K562 (cell line): Measurements from ENCODE around the gene SLC6A9. TPM values are rescaled to one million over a fixed set of nuclear protein-coding genes. Genes with fewer than 3 reads are reported as not detected.

Source experiments
- ATAC-seq: fragments of 200-7000 bp; cut with Tn5 transposase; 3 replicates; pipeline ENCODE4 v1.9.1; 2020; ENCODE audit warnings: moderate library complexity
- BruUV-seq: library from RNA; stranded (reverse); fragments of 400-500 nt; replicated peaks from 2 replicates; lab custom pipeline; 2021; lab: Mats Ljungman, UMichigan
- CTCF ChIA-PET: fragments of 300-600 bp; formaldehyde crosslinking; extraction: SDS; loops from one replicate; lab custom pipeline; 2021; ENCODE audit warnings: low intra/inter-chr PET ratio; lab: Yijun Ruan, JAX
- POLR2A ChIA-PET: fragments of 300-600, 350-650 bp; sonication (Branson Sonifier 250); formaldehyde crosslinking; extraction: SDS; loops from one replicate; lab custom pipeline; 2021; ENCODE audit warnings: antibody characterized with exemption, inconsistent platforms; lab: Yijun Ruan, JAX
- DNase-seq, 4 experiments: peaks; one replicate each; pipeline versions ENCODE4 v3.0.0 to v3.0.0-alpha.2; 2011 to 2018; ENCODE audit warnings: low spot score in 3 of 4, mixed read lengths in 3 of 4; ENCODE audit errors: extremely low read depth in 1 of 4
- FAIRE-seq: peaks from 2 replicates; lab custom pipeline; 2011; peaks lifted over from hg19 to GRCh38; lab: Jason Lieb, UNC
- H2AFZ ChIP-seq: 2 replicates; pipeline ENCODE4 v1.6.0; 2011; ENCODE audit warnings: low read depth, low read length, control low read depth, inconsistent platforms
- H3K27ac ChIP-seq: fragments of 200-600 bp; 3 replicates; pipeline ENCODE4 v1.8.0; 2011; ENCODE audit warnings: low read depth, mild to moderate bottlenecking, control low read depth, inconsistent platforms, low read length, moderate library complexity, mixed read lengths; ENCODE audit errors: extremely low read depth
- H3K27me3 ChIP-seq, 2 experiments: fragments of 300-600 bp in 1 of 2; 2 replicates in 1 of 2; 3 replicates in 1 of 2; pipeline versions ENCODE4 v1.6.0 to v1.8.0; 2011; ENCODE audit warnings: inconsistent platforms in 2 of 2, low read length in 2 of 2, mild to moderate bottlenecking in 1 of 2, mixed read lengths in 1 of 2, moderate library complexity in 1 of 2; ENCODE audit not compliant: control insufficient read depth in 2 of 2, insufficient read depth in 2 of 2
- H3K36me3 ChIP-seq: fragments of 300-600 bp; 3 replicates; pipeline ENCODE4 v1.8.0; 2011; ENCODE audit warnings: mild to moderate bottlenecking, low read length, inconsistent platforms; ENCODE audit not compliant: control insufficient read depth, insufficient read depth
- H3K4me1 ChIP-seq, 2 experiments: fragments of 200-600 bp in 1 of 2; replicated peaks in 1 of 2; 2 replicates in 1 of 2; 3 replicates in 1 of 2; pipeline versions ENCODE4 v1.5.1 to v1.8.0; 2011; ENCODE audit warnings: inconsistent platforms in 2 of 2, low read length in 2 of 2, mild to moderate bottlenecking in 1 of 2, mixed read lengths in 1 of 2, moderate library complexity in 1 of 2; ENCODE audit not compliant: control insufficient read depth in 2 of 2, insufficient read depth in 2 of 2
- H3K4me2 ChIP-seq: 2 replicates; pipeline ENCODE4 v1.6.1; 2011; ENCODE audit warnings: low read length, control low read depth, inconsistent platforms, mixed read lengths; ENCODE audit not compliant: insufficient read depth
- H3K4me3 ChIP-seq: fragments of 200-600 bp; sonication (generic), shearing (Covaris generic); 2 replicates; pipeline ENCODE4 v1.5.1; 2016; ENCODE audit warnings: control low read depth, inconsistent platforms
- H3K79me2 ChIP-seq: fragments of 200-600 bp; 3 replicates; pipeline ENCODE4 v1.8.0; 2011; ENCODE audit warnings: low read length, inconsistent platforms; ENCODE audit not compliant: control insufficient read depth, insufficient read depth
- H3K9ac ChIP-seq, 2 experiments: 2 replicates each; pipeline versions ENCODE4 v1.6.0 to v1.6.1; 2011; ENCODE audit warnings: low read depth in 2 of 2, low read length in 2 of 2, control low read depth in 1 of 2, inconsistent platforms in 1 of 2, mild to moderate bottlenecking in 1 of 2, mixed read lengths in 1 of 2; ENCODE audit not compliant: insufficient read depth in 1 of 2
- H3K9me1 ChIP-seq: one replicate; pipeline ENCODE4 v1.6.0; 2011; ENCODE audit warnings: inconsistent platforms, mild to moderate bottlenecking, low read length, moderate library complexity; ENCODE audit not compliant: control insufficient read depth, insufficient read depth
- H3K9me3 ChIP-seq: replicated peaks from 2 replicates; pipeline ENCODE4 v1.5.1; 2011; ENCODE audit warnings: low read depth, low read length, inconsistent platforms; ENCODE audit not compliant: control insufficient read depth, insufficient read depth
- H4K20me1 ChIP-seq: replicated peaks from 2 replicates; pipeline ENCODE4 v1.6.1; 2011; ENCODE audit warnings: low read length, inconsistent platforms, mixed read lengths; ENCODE audit not compliant: control insufficient read depth, insufficient read depth
- BDP1 ChIP-seq: IDR thresholded peaks from 3 replicates; pipeline ENCODE4 v1.6.1; 2011; ENCODE audit not compliant: insufficient read length, insufficient read depth
- FOXA1 ChIP-seq: fragments of 450-650 bp; IDR thresholded peaks from 2 replicates; pipeline ENCODE4 v1.6.1; 2016; ENCODE audit warnings: mild to moderate bottlenecking, borderline replicate concordance
- HEY1 ChIP-seq: fragments of 250-450 bp; sonication (Bioruptor Pico); IDR thresholded peaks from 2 replicates; pipeline ENCODE4 v1.5.0; 2020; ENCODE audit warnings: mild to moderate bottlenecking, moderate library complexity, borderline replicate concordance
- ILF3 ChIP-seq: fragments of 450-650 bp; IDR thresholded peaks from 2 replicates; pipeline ENCODE4 v1.6.1; 2018; ENCODE audit warnings: antibody characterized with exemption, mild to moderate bottlenecking, moderate library complexity, borderline replicate concordance
- MCM7 ChIP-seq, 2 experiments: fragments of 450-650 bp; IDR thresholded peaks; 2 replicates each; pipeline ENCODE4 v1.6.1; 2016 to 2018
- NONO ChIP-seq, 2 experiments: fragments of 200-400 bp in 1 of 2; fragments of 450-650 bp in 1 of 2; formaldehyde crosslinking in 1 of 2; IDR thresholded peaks; 2 replicates each; pipeline ENCODE4 v1.6.1; 2017; ENCODE audit warnings: low read depth in 2 of 2, mild to moderate bottlenecking in 2 of 2, moderate library complexity in 2 of 2, low read length in 1 of 2
- POLR2G ChIP-seq: fragments of 200-400 bp; formaldehyde crosslinking; IDR thresholded peaks from 2 replicates; pipeline ENCODE4 v1.6.1; 2017; ENCODE audit warnings: low read depth, mild to moderate bottlenecking, antibody characterized with exemption, low read length, moderate library complexity
- POLR3A ChIP-seq: IDR thresholded peaks from 2 replicates; pipeline ENCODE4 v1.6.1; 2011; ENCODE audit warnings: borderline replicate concordance, mild to moderate bottlenecking, moderate library complexity; ENCODE audit not compliant: insufficient read length, insufficient read depth; ENCODE audit errors: extremely low read depth
- PYGO2 ChIP-seq: fragments of 450-650 bp; IDR thresholded peaks from 2 replicates; pipeline ENCODE4 v1.6.1; 2016; ENCODE audit warnings: mild to moderate bottlenecking, missing genetic modification characterization, moderate library complexity, missing compliant biosample characterization
- RFX1 ChIP-seq: fragments of 450-650 bp; IDR thresholded peaks from 2 replicates; pipeline ENCODE4 v1.6.1; 2016; ENCODE audit warnings: mild to moderate bottlenecking, moderate library complexity
- SRSF1 ChIP-seq: fragments of 200-400 bp; formaldehyde crosslinking; IDR thresholded peaks from 2 replicates; pipeline ENCODE4 v1.6.1; 2017; ENCODE audit warnings: mild to moderate bottlenecking, low read depth, low read length, moderate library complexity
- TFAM ChIP-seq: fragments of 250-450 bp; sonication (Bioruptor Pico); conservative IDR thresholded peaks from 2 replicates; pipeline ENCODE4 v1.5.0; 2021; ENCODE audit warnings: mild to moderate bottlenecking, moderate library complexity
- TRIM28 ChIP-seq: fragments of 450-650 bp; IDR thresholded peaks from 2 replicates; pipeline ENCODE4 v1.6.1; 2017
- ZNF282 ChIP-seq: sonication (generic); formaldehyde crosslinking; IDR thresholded peaks from 2 replicates; pipeline ENCODE4 v1.8.1; 2023; ENCODE audit warnings: missing genetic modification reagents
- ZNF384 ChIP-seq: IDR thresholded peaks from 2 replicates; pipeline ENCODE4 v1.6.1; 2012; ENCODE audit warnings: low read depth, low read length, improper control_type of control experiment
- ZNF444 ChIP-seq: fragments of 250-450 bp; sonication (Bioruptor Pico); IDR thresholded peaks from 2 replicates; pipeline ENCODE4 v1.4.0; 2020; ENCODE audit warnings: mild to moderate bottlenecking, moderate library complexity
- ZNF584 ChIP-seq: fragments of 200-800 bp; sonication (Bioruptor generic); IDR thresholded peaks from 2 replicates; pipeline ENCODE4 v1.6.1; 2016; ENCODE audit warnings: low read depth, mild to moderate bottlenecking, missing genetic modification characterization, missing compliant biosample characterization
- ZNF780A ChIP-seq: fragments of 250-450 bp; sonication (Bioruptor Pico); IDR thresholded peaks from 2 replicates; pipeline ENCODE4 v1.5.0; 2021; ENCODE audit warnings: mild to moderate bottlenecking
- WGBS: fragments of 100-300 bp; shearing (Covaris generic); methylation state at CpG from one replicate; pipeline ENCODE4 v1.1.6; 2016; ENCODE audit warnings: low coverage, mixed read lengths; ENCODE audit not compliant: insufficient coverage; ENCODE audit errors: missing lambda C conversion rate; 5-methylcytosine and 5-hydroxymethylcytosine counted together
- in situ Hi-C: fragments of 300-500 bp; cut with MboI; formaldehyde crosslinking; loops from 4 replicates; pipeline ENCODE4 v1.15.0; 2018; ENCODE audit warnings: inconsistent platforms, mixed read lengths
- intact Hi-C: fragments of 100-400 bp; cut with micrococcal nuclease; formaldehyde crosslinking; loops from 2 replicates; pipeline ENCODE4 v1.14.2; 2022
- polyA plus RNA-seq, 8 experiments: library from polyadenylated mRNA; depleted of rRNA in 4 of 8; stranded (reverse) in 5 of 8; unstranded in 3 of 8; fragments of >200 nt; fragmentation: Nextera tagmentation in 2 of 8; fragmentation: Illumina TruSeq in 1 of 8; extraction: Ambion mirVana in 2 of 8; extraction: Trizol in 1 of 8; gene quantifications; 2 replicates each; pipeline versions ENCODE4 v1.2.1 to v1.2.3, GENCODE V29; 2011 to 2014; ENCODE audit warnings: inconsistent platforms in 1 of 8, missing spikeins in 1 of 8
- total RNA-seq, 7 experiments: library from RNA; depleted of rRNA in 6 of 7; stranded (reverse); fragments of >200 nt in 6 of 7; fragmentation: Illumina TruSeq in 2 of 7; extraction: Trizol in 2 of 7; gene quantifications; 2 replicates each; pipeline versions ENCODE4 v1.2.1 to v1.2.3, GENCODE V29; 2011 to 2021; ENCODE audit warnings: low replicate concordance in 1 of 7
- TF ChIP-seq, protein P1 (sequence below), 2 experiments: fragments of 450-650 bp in 1 of 2; sonication (generic) in 1 of 2; formaldehyde crosslinking in 1 of 2; IDR thresholded peaks in 1 of 2; conservative IDR thresholded peaks in 1 of 2; 2 replicates each; pipeline versions ENCODE4 v1.6.1 to v1.8.1; 2016 to 2023; ENCODE audit warnings: mild to moderate bottlenecking in 2 of 2, moderate library complexity in 2 of 2, inconsistent platforms in 1 of 2, missing genetic modification reagents in 1 of 2
- TF ChIP-seq, protein P2 (sequence below): fragments of 450-650 bp; IDR thresholded peaks from 2 replicates; pipeline ENCODE4 v1.6.1; 2014; ENCODE audit warnings: low read depth, mild to moderate bottlenecking, moderate library complexity, borderline replicate concordance

Gene SLC6A9
- total and polyA plus RNA-seq, 9 of the 15 experiments (the other 6 are each of a cell fraction or from before 2014, with no cell fraction given), result 0.17 to 18.7 (median 2.9) TPM

DNA sequence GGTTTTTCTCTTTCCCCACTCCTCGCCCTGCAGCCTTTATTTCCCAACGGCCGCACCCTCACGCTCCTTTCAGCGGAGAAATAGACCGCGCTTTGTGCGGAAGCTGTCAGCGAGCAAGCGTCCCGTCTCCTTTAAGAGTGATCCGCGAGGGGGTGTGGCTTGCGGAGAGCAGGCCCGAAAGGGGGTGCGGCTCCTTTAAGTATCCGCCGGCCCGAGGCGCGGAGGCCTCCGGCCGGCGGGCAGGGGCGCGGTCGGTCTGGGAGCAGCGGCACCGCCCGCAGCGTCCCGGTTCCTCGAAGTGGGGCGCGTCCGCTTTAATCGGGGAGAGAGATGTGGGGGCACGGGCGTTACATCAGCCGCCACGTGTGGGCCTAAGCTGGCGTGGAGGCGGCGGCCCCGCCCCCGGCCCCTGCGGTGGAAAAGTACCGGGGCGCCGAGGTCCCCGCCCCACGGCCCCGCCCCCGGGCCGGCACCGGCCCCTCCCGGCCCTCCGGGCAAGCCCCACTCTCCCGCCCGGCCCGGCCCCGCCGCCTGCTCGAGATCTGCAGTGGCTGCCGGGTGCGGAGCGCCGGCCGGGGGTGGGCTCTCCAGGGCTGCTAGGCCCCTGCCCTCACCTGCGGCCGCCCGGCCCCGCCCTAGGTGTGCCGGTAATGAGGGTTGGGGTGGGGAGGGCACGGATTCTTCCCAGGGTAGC lies 1.2 kb downstream of the SLC6A9 start:
- no peaks in the 10 kb centered on the region; the same call in 2 of the 3 replicates for H3K36me3 ChIP-seq
- peak overlapping the region; percentile 96 for H3K4me2 ChIP-seq
- FAIRE-seq (peak; percentile 84), DNase-seq (peak; percentile 95 to 96 (median 96)), ATAC-seq (peak; percentile 85)
- H2AFZ ChIP-seq, result peak overlapping the region; percentile 98
- H3K9me1 ChIP-seq, result no peaks in the 10 kb centered on the region
- peak overlapping the region; percentile 82 for H3K4me3 ChIP-seq
- CTCF ChIA-PET, result no interaction called here
- no peaks in the 10 kb centered on the region for H3K9me3 ChIP-seq
- H3K27ac ChIP-seq, result peak overlapping the region; percentile 84
- no TSS peak for BruUV-seq
- H3K4me1 ChIP-seq, result peaks cover 43 to 61% of the 10 kb centered on the region in 2 experiments
- H3K27me3 ChIP-seq, result no peaks in the 10 kb centered on the region
- H4K20me1 ChIP-seq, result peaks cover 5% of the 10 kb centered on the region; the same call in 1 of the 2 replicates
- WGBS, result under 1% methylated on average over 44 of the region's 75 CpGs
- H3K9ac ChIP-seq, result peak overlapping the region; percentile 84 to 93
- POLR2A ChIA-PET, result interaction anchor here (0.6 to 4.9 kb wide), 15 partner anchors 10 to 858 kb away, joined by 3 to 29 read pairs (median 4); partner anchors contain the start of genes CFAP57 and EBNA1BP2
- H3K79me2 ChIP-seq, result peaks cover 21% of the 10 kb centered on the region
- in situ Hi-C loops, result no loop called here
- intact Hi-C loops, result no loop called here
- no peak for TF ChIP-seq TFAM (CRISPR knock-in tag)
- no peak for TF ChIP-seq ZNF444
- TF ChIP-seq, protein P1, sequence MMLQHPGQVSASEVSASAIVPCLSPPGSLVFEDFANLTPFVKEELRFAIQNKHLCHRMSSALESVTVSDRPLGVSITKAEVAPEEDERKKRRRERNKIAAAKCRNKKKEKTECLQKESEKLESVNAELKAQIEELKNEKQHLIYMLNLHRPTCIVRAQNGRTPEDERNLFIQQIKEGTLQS (IDR thresholded peaks at IDR 0.05), result peak; percentile 78; the same call in 1 of the 2 replicates
- TF ChIP-seq, protein P1 (CRISPR knock-in tag; conservative IDR thresholded peaks at IDR 0.05), result no peak
- no peak for TF ChIP-seq HEY1
- no peak for TF ChIP-seq ZNF384
- TF ChIP-seq MCM7 (IDR thresholded peaks at IDR 0.05), result no peak
- no peak for TF ChIP-seq SRSF1
- peak; percentile 48 to 64; a peak in 2 of 4 replicates for TF ChIP-seq NONO (IDR thresholded peaks at IDR 0.05; ENCODE audit: low read depth in 2 of 2, low read length in 1 of 2)
- 0 out of 2 replicates have a peak, but pooled peaks have one; percentile 31 for TF ChIP-seq ZNF282 (CRISPR knock-in tag)
- TF ChIP-seq TRIM28, result no peak
- TF ChIP-seq POLR2G, result peak; percentile 86
- TF ChIP-seq RFX1, result no peak
- no peak for TF ChIP-seq ZNF780A (CRISPR knock-in tag)
- no peak for TF ChIP-seq ZNF584 (CRISPR knock-in tag)
- 0 out of 2 replicates have a peak, but pooled peaks have one; percentile 29 for TF ChIP-seq ILF3
- TF ChIP-seq, protein P2, sequence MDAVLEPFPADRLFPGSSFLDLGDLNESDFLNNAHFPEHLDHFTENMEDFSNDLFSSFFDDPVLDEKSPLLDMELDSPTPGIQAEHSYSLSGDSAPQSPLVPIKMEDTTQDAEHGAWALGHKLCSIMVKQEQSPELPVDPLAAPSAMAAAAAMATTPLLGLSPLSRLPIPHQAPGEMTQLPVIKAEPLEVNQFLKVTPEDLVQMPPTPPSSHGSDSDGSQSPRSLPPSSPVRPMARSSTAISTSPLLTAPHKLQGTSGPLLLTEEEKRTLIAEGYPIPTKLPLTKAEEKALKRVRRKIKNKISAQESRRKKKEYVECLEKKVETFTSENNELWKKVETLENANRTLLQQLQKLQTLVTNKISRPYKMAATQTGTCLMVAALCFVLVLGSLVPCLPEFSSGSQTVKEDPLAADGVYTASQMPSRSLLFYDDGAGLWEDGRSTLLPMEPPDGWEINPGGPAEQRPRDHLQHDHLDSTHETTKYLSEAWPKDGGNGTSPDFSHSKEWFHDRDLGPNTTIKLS, result peak; percentile 91
- no peak for TF ChIP-seq POLR3A
- TF ChIP-seq FOXA1, result no peak
- no peak for TF ChIP-seq BDP1
- TF ChIP-seq PYGO2 (tag), result no peak
